H7 (cell line): Measurements from ENCODE around the gene MED6. TPM values are rescaled to one million over a fixed set of nuclear protein-coding genes. Genes with fewer than 3 reads are reported as not detected.

Experiments used
- DNase-seq: peaks from one replicate; pipeline ENCODE4 v3.0.0; 2012
- H3K27me3 ChIP-seq: 2 replicates; pipeline ENCODE4 v1.6.0; 2011; ENCODE audit warnings: mild to moderate bottlenecking, low read length; ENCODE audit not compliant: control insufficient read depth, insufficient read depth
- H3K36me3 ChIP-seq: replicated peaks from 2 replicates; pipeline ENCODE4 v1.5.1; 2011; ENCODE audit warnings: low read length; ENCODE audit not compliant: control insufficient read depth, insufficient read depth
- H3K4me3 ChIP-seq: 2 replicates; pipeline ENCODE4 v1.5.1; 2011; ENCODE audit warnings: low read depth, mild to moderate bottlenecking, control low read depth, low read length, moderate library complexity; ENCODE audit not compliant: insufficient read depth
- total RNA-seq: library from RNA; depleted of rRNA; stranded (reverse); fragments of >200 nt; shearing (Covaris generic); gene quantifications from 2 replicates; pipeline ENCODE4 v1.2.3, GENCODE V29; 2014

MED6 gene
- total RNA-seq, 1 experiment from 2014 or later: 29.5 TPM

DNA sequence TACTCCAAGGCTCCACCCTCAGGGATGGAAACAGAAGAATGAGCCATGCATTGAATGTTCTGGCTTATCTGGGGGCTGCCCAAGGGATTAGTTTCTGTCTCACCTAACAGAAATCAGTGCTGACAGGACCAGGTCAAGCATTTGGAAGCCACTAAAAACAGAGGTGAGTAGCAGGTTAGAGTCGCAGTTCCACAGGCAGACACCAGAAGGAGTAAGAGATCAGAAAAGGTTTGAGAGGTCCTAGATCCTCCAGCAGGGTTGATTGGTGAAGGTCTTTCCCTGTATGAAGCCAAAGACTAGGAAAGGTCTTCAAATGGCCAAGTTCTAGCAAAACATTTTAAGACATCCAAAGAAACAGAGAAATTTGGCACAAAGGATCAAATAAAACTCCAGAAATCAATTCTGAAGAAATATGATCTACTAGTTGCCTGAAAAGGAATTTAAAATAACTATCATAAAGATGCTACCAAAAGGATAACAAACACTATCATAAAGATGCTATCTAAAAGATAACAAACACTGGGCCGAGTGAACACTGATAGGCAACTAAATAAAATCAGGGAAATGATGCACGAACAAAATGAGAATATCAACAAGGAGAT is 21.8 kb upstream of the MED6 start:
- Histone ChIP-seq H3K4me3 (no peak overlapping the region), H3K27me3 (no peaks in the 10 kb centered on the region)
- peak; percentile 76 for DNase-seq

DNA sequence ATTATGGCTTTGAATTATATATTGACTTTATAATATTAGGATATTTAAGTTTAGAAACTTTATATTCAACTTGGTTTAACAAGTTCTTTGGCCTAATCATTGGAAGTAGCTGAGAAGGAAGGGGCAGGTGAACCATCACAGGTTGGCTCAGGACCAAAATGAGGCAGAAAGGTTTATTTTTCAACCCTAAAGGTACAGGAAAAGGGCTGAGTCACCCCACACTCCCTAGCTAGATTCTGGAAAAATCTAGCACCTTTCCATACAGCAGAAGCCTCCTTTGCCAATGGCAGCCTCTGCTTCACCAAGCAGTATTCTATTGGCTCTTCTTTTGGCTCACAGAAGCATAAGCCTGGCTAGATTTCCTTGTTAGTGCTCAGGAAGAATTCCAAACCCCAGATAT is 19.3 kb upstream of the MED6 start:
- Histone ChIP-seq H3K36me3 (no peaks in the 10 kb centered on the region), H3K27me3 (no peaks in the 10 kb centered on the region), H3K4me3 (no peak overlapping the region)
- no peak for DNase-seq

More for the DNA sequence above, 21.8 kb upstream of the MED6 start:
- no peaks in the 10 kb centered on the region for H3K36me3 ChIP-seq

DNA sequence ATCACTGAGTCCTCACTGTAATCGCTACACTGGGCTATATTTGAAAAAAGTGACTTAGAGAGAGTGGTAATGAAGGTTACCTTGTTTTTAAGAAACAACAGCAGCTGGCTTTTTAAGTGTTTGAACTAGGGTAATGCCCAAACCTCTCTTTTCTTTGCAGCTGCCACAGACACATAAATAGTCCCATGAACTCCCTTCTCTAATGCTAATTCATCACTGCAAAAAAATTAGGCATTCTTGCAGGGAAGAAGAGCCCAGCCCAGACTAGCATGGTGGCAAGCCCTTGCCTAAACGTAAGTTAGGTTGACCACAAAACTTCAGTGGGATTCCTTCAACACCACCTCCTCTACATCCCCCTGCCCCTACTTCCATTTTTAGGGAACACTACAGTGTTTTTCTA is 17.9 kb upstream of the MED6 start:
- no peak overlapping the region for H3K4me3 ChIP-seq
- no peak for DNase-seq
- no peaks in the 10 kb centered on the region for H3K36me3 ChIP-seq
- H3K27me3 ChIP-seq: no peaks in the 10 kb centered on the region

DNA sequence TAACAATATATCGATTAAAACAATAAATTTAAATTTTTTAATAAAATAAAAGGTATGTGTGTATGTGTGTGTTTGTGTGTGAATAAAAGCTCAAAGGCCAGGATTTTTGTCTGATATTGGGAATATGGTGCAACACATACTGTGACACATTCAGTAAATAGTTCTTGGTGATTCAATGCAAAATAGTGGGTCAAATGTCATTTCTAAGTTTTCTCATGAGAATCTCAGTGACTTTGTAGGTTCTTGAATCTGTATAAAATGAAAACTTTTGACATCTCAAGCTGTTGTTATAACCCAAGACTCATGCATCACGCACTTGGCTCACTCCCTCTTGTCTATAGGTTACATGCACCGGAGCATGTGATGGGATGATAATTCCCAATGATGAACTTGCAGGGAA is 16.2 kb upstream of the MED6 start:
- DNase-seq: no peak
- Histone ChIP-seq H3K36me3 (no peaks in the 10 kb centered on the region), H3K27me3 (no peaks in the 10 kb centered on the region), H3K4me3 (no peak overlapping the region)

DNA sequence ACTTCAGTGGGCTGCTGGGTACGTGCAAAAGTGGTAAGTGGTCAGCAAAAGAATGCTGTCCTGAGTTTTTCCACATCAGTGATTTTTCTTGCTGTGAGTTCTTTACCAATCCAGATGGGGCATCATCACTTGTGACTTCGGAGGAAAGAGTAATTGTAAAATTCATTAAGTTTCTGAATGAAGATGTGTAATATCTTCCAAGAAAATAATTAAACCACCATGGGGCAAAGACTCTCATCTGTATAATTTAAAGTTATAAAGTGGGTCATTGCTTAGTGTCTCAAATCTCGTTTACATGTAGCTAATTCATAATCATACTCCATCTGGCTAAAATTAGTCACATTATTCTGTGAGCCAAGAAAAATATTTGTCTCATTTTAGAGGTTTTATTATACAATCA is 10.8 kb upstream of the MED6 start:
- Histone ChIP-seq H3K4me3 (no peak overlapping the region), H3K36me3 (no peaks in the 10 kb centered on the region), H3K27me3 (no peaks in the 10 kb centered on the region)
- DNase-seq: no peak

DNA sequence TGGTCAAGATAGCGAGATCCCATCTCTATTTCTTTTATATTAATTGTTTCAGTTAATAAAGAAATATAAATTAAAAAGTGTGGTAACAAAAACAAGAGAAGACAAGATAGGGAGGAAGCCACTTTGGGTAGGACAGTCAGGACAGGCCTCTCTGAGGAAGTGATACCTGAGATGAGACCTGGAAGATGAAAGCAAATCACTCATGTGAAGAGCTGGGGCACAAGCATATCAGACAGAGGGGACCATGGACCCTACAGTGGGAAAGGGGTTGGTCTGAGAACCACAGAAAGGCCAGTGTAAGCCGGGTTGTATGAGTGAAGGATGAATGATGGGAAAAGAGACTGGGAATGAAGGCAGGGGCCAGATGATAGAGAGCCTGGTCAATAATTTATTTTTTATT is 1.8 kb upstream of the MED6 start:
- Histone ChIP-seq H3K27me3 (no peaks in the 10 kb centered on the region; the same call in 1 of the 2 replicates), H3K36me3 (no peaks in the 10 kb centered on the region), H3K4me3 (no peak overlapping the region)
- no peak for DNase-seq

DNA sequence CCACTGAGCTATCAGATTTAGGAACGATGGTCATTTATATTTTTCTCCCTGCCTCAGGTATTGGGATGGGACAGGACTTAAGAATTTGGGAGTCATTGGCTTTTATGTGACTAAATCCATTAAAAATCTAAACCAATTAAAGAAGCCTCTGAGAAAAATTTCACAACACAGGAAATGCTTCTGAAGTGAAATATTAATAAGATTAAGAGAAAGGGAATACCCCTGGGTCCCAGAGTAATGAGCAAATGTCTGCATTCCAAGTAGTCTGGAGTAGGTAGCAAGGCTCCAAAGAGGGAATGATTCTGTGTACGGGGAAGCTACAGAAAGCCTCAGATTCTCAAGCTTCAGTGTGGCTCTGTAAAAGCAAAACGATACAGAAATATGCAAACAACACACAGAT is 707 bp upstream of the MED6 start:
- H3K36me3 ChIP-seq: no peaks in the 10 kb centered on the region; the same call in 1 of the 2 replicates
- peak overlapping the region; percentile 64 for H3K4me3 ChIP-seq
- no peak for DNase-seq
- no peaks in the 10 kb centered on the region; the same call in 1 of the 2 replicates for H3K27me3 ChIP-seq

DNA sequence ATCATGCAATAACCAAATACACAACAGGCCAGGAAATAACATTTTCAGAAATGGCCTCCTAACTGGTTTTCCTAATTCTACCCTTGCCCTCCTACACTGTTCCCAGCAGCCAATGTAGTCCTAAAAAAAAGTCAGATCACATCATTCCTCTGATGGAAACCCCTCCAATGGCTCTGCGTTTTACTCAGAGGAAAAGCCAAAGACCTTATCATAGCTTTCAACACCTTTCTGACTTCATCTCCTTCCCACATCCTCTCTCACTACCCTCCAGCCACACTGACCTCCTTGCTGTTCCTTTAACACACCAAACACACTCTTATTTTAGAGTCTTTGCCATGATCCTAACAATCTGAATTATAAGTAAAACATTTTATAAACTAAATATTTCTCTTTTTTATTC is 1.1 kb downstream of the MED6 start:
- H3K27me3 ChIP-seq: no peaks in the 10 kb centered on the region; the same call in 1 of the 2 replicates
- peaks cover 9% of the 10 kb centered on the region for H3K36me3 ChIP-seq
- H3K4me3 ChIP-seq: peak overlapping the region; percentile 75; the same call in 1 of the 2 replicates
- no peak for DNase-seq

DNA sequence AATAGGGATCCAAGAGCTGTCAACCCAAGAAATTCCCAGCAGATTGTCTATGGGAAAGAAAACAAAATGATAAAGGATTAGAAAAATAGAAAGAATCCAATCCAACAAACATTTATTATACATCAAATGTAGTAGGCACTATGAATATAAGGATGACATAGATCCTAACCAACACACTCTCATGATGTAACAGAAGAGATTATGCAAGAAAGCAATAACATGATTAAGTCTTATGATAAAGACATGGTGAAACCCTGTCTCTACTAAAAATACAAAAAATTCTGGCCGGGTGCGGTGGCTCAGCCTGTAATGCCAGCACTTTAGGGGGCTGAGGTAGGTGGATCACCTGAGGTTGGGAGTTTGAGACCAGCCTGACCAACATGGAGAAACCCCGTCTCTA is 2.7 kb downstream of the MED6 start:
- peaks cover 14% of the 10 kb centered on the region for H3K36me3 ChIP-seq
- no peak for DNase-seq
- no peaks in the 10 kb centered on the region; the same call in 1 of the 2 replicates for H3K27me3 ChIP-seq
- H3K4me3 ChIP-seq: no peak overlapping the region

DNA sequence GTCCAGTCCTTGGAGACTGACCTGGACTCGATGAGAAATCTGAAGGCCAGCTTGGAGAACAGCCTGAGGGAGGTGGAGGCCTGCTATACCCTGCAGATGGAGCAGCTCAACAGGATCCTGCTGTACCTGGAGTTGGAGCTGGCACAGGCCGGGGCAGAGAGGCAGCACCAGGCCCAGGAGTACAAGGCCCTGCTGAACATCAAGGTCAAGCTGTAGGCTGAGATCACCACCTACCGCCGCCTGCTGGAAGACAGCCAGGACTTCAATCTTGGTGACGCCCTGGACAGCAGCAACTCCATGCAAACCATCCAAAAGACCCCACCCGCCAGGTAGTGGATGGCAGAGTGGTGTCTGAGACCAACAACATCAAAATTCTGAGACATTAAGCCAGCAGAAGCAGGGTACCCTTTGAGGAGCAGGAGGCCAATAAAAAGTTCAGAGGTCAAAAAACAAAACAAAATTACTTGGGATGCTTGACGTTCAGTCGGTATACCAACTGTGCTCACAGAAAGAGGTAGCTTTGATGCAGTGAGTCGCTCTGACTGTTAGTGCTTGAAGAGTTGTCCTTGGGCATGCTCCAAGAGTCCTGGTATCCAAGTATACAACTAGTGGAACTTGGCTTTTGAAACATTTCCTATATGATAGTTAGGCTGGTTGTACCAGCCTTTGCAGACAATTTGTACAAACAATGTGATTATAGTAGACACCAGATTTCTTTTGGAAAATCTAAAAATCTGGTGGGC is 4.8 kb downstream of the MED6 start:
- H3K27me3 ChIP-seq: no peaks in the 10 kb centered on the region
- no peak overlapping the region for H3K4me3 ChIP-seq
- H3K36me3 ChIP-seq: peaks cover 25% of the 10 kb centered on the region
- no peak for DNase-seq

DNA sequence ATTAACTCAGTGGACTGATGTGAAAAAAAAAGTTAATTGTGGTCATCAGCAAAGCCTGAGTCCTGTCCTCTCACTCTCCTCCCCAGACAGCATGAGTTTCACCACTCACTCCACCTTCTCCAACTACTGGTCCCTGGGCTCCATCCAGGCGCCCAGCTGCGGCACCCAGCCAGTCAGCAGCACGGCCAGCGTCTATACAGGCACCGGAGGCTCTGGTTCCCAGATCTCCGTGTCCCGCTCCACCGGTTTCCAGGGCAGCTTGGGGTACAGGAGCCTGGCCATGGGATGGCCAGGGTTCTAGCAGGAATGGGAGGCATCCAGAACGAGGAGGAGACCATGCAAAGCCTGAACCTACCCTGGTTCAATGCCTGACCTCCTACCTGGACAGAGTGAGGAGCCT is 6.0 kb downstream of the MED6 start:
- no peak for DNase-seq
- Histone ChIP-seq H3K36me3 (peaks cover 32% of the 10 kb centered on the region), H3K4me3 (no peak overlapping the region), H3K27me3 (no peaks in the 10 kb centered on the region)

DNA sequence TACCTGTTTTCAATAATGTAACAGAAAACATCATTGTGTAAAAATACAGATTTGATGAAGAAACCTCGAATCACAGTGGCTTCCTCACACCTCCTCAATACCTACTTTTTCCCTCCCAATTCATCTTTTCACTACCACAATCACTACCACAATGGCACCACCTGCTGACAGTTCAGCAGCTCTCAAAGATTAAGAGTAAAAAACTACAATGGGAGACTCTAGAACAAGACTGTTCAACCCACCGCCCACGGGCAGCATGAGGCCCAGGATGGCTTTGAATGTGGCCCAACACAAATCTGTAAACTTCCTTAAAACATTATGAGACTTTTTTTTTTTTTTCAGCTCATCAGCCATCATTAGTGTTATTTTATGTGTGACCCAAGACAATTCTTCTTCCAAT is 15.2 kb downstream of the MED6 start:
- DNase-seq: peak; percentile 25
- no peak overlapping the region for H3K4me3 ChIP-seq
- H3K27me3 ChIP-seq: no peaks in the 10 kb centered on the region
- H3K36me3 ChIP-seq: peaks cover 15% of the 10 kb centered on the region

DNA sequence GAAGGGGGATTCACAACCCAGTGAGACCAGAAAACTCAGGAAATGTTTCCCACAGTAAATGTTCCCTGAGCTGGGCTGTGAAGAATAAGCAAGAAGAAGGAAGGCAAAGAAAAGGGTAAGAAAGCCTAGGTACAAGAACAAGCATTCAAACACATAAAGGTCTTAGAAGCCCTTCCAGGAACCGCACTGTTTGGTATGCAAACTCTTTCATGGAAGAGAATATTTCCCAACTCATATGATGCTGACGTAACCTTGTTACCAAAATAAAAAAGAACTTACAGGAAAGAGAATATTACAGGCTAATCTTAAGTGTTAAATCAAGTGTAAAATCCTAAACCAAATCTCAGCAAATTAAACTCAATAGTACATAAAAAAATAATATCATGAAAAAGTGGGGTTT is 23.6 kb downstream of the MED6 start:
- Histone ChIP-seq H3K4me3 (no peak overlapping the region), H3K36me3 (peaks cover 3% of the 10 kb centered on the region), H3K27me3 (no peaks in the 10 kb centered on the region)
- DNase-seq: no peak

DNA sequence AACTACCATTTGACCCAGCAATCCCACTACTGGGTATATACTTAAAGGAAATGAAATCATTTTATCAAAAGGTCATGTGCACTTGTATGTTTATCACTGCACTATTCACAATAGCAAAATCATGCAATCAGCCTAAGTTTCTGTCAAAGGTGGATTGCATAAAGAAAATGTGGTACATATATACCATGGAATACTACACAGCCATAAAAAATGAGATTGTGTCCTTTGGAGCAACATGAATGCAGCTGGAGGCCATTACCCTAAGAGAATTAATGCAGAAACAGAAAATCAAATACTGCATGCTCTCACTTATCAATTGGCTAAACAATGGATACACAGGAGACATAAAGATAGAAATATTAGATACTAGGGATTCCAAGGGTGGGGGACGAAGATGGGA is 27.4 kb downstream of the MED6 start:
- no peaks in the 10 kb centered on the region; the same call in 1 of the 2 replicates for H3K36me3 ChIP-seq
- DNase-seq: no peak
- no peaks in the 10 kb centered on the region for H3K27me3 ChIP-seq
- no peak overlapping the region for H3K4me3 ChIP-seq

DNA sequence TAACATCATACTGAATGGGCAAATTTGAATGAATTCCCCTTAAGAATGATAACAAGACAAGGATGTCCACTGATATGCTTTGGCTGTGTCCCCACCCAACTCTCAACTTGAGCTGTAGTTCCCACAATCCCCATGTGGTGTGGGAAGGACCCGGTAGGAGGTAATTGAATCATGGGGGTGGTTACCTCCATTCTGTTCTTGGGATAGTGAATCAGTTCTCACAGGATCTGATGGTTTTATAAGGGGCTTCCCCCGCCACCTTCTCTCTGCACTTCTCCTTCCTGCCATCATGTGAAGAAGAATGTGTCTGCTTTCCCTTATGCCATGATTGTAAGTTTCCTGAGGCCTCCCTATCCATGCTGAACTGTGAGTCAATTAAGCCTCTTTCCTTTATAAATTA is 29.3 kb downstream of the MED6 start:
- Histone ChIP-seq H3K36me3 (no peaks in the 10 kb centered on the region; the same call in 1 of the 2 replicates), H3K4me3 (no peak overlapping the region), H3K27me3 (no peaks in the 10 kb centered on the region)
- no peak for DNase-seq
